ENCODE data around the gene FAM107B.
"Not testable (repeated sequence)": the region's sequence is repeated elsewhere in the genome, so short reads cannot be mapped to it uniquely, and the experiment has no call there.

The FAM107B gene

GRCh38 chr10:14774797-14775196, at the start of gene FAM107B:
Gene FAM107B, minus strand, starts transcription at chr10:14774897. Its CDS starts 234 bp downstream, at chr10:14774663.
- DNase-seq (ENCODE audit: low read depth, low spot score): no peak

DNA sequence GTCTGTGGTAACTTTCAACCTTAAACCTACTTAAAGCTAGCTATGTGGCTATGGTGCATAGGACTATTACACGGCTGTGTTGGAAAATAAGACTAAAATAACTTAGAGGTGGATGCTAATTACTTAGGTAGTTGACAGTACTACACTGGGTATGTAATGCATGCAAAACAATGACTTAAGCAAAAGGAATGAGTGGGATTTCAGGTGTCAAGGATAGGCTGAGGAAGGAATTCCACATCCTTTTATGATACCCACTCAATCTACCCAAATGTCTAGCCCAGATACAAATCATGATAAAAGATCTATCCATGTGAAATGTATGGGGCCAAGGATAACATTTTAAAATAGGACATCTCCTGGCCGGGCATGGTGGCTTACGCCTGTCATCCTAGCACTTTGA, 49.3 kb upstream of the FAM107B start:
- DNase-seq (ENCODE audit: low read depth, low spot score): no peak

- no peak for DNase-seq (ENCODE audit: low read depth, low spot score)
Measured at GRCh38 chr10:14822879-14823755, 48.4 kb upstream of the FAM107B start.

GRCh38 chr10:14821635-14822375, 47.1 kb upstream of the FAM107B start:
- DNase-seq (ENCODE audit: low read depth, low spot score): no peak

- DNase-seq (ENCODE audit: low read depth, low spot score): no peak
Measured at GRCh38 chr10:14820775-14821154, 46.1 kb upstream of the FAM107B start.

- DNase-seq (ENCODE audit: low read depth, low spot score): no peak
Measured at GRCh38 chr10:14820010-14820774, 45.5 kb upstream of the FAM107B start.

- not testable (repeated sequence) for DNase-seq (ENCODE audit: low read depth, low spot score)
Measured at GRCh38 chr10:14816717-14817116, 42.0 kb upstream of the FAM107B start.

GRCh38 chr10:14815681-14816080, 41.0 kb upstream of the FAM107B start:
- no peak for DNase-seq (ENCODE audit: low read depth, low spot score)

- no peak for DNase-seq (ENCODE audit: low read depth, low spot score)
Measured at GRCh38 chr10:14812271-14812670, 37.6 kb upstream of the FAM107B start.

GRCh38 chr10:14810969-14811953, 36.6 kb upstream of the FAM107B start:
- no peak for DNase-seq (ENCODE audit: low read depth, low spot score)

DNA sequence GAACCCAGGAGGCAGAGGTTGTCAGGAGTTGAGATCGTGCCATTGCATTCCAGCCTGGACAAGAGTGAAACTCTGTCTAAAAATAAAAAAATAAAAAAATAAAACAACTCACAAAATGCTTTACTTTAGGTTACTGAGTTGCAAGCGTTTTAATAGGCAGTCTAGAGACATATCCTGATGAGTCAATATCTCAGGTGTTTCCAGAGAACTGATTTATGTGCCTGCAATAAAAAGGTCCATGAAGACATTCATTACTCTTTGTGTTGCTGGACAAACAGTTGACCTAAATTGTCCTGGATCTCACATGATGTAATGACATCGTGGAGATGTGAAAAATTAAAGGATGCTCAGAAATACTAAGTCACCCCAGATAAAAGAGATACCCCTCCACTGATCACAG, 31.6 kb upstream of the FAM107B start:
- DNase-seq (ENCODE audit: low read depth, low spot score): no peak

GRCh38 chr10:14803827-14804226, 29.1 kb upstream of the FAM107B start:
- no peak for DNase-seq (ENCODE audit: low read depth, low spot score)

DNA sequence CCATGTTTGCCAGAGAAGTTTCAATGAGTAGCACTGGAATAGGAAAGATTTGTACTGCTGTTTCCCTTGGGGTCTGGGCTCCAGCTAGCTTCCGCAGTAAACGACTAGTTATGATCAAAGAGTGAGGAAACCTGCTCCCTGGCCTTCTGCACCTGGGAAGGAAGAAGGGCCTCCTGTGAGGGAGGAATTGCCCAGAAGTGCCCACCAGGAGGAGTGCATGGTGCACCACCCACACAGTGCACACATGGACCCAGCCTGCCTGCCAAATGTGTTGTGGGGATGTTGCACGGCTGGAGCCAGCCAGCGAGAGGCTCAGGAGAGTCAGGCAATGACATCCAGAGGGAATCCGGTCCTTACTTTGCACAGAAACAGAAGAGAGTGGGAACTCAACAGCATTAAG, 27.0 kb upstream of the FAM107B start:
- DNase-seq (ENCODE audit: low read depth, low spot score): no peak

- no peak for DNase-seq (ENCODE audit: low read depth, low spot score)
Measured at GRCh38 chr10:14800397-14800796, 25.7 kb upstream of the FAM107B start.

DNA sequence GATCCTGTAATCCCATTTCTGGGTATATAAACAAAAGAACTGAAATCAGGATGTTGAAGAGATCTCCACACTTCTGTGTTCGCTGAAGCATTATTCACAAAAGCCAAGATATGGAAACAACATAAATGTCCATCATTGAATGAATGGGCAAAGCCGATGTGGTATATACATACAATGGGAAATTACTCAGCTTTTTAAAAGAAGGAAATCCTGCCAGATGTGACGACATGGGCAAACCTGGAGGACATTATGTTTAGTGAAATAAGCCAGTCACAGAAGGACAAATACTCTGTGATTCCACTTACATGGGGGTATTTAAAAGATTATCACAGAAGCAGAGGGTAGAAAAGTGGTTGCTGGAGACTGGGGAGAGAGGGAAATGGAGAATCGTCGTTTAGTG, 23.9 kb upstream of the FAM107B start:
- DNase-seq (ENCODE audit: low read depth, low spot score): no peak

- no peak for DNase-seq (ENCODE audit: low read depth, low spot score)
Measured at GRCh38 chr10:14787938-14788337, 13.2 kb upstream of the FAM107B start.

DNA sequence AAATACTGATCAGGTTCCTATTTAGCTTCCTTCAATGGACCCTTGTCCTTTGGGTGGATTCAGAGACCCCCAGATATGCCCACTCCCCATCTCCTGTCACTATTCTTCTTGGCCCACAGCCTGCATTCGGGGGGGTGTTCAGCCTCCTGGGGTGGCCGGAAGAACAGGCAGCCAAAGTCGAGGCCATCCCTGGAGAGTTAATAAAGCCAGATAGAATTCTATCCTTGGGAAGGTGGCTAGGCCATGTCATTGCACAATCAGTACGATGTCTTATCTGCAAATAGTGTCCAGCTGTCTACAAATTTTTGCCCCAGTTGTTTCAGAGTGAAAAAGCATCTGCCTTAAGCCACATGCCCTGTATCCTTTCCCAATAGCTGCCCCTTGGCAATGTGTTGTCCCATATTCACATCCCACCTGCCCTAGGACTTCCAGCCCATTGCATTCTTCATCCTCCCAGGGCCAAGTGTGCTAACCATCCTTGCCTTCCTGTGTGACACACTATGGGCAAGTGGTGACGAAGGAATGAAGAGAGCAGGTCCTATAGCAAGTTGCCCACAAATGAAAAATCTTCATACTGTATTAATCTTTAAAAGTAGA, 9.9 kb upstream of the FAM107B start:
- DNase-seq (ENCODE audit: low read depth, low spot score): no peak

GRCh38 chr10:14782691-14783363, 8.1 kb upstream of the FAM107B start:
- DNase-seq (ENCODE audit: low read depth, low spot score): no peak

- DNase-seq (ENCODE audit: low read depth, low spot score): no peak
Measured at GRCh38 chr10:14781763-14782162, 7.1 kb upstream of the FAM107B start.
